ENCODE measurements around the gene LEAP2. TPM values are rescaled to one million over a fixed set of nuclear protein-coding genes. Genes with fewer than 3 reads are reported as not detected.
"Not testable (repeated sequence)": the region's sequence is repeated elsewhere in the genome, so short reads cannot be mapped to it uniquely, and the experiment has no call there.

Gene LEAP2
- total and polyA plus RNA-seq, 2 of the 8 experiments (the other 6 are each of a cell fraction or from before 2014, with no cell fraction given), result 1.8 to 2.9 TPM

DNA sequence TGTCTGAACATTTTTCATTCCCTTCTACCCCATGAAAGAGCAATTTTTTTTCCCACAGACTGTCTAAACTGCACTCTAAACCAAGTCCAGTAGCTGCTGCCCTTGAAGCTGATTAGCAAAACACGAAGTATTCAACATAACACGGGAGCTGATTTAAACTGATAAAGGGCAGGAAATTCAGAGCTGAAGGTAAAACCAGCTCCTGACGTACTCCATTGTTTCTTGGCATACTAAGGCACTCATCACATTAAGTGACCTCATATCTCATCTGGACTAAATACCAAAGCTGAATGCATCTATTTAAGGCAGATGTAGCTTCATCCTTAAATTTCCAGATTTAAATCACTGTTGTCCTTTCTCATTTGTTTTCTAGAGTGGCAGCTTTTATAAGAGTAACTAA is 19.2 kb upstream of the LEAP2 start (continued):
- TF ChIP-seq TBP (IDR thresholded peaks at IDR 0.05; ENCODE audit: low read depth, low read length), result no peak

DNA sequence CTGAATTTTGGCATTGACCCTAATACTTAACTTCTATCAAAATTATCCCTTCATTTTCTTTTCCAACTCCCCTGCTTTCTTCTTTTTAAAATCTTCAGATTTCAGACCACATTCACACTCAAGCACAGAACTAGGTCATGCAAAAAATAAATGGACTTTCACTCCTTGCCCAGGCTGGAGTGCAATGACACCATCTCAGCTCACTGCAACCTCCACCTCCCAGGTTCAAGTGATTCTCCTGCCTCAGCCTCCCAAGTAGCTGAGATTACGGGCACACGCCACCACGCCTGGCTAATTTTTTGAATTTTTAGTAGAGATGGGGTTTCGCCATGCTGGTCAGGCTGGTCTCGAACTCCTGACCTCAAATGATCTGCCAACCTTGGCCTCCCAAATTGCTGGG is 18.5 kb upstream of the LEAP2 start:
- not testable (repeated sequence) for H3K36me3 ChIP-seq (ENCODE audit: control insufficient read depth in 2 of 4, insufficient read depth in 4 of 4, low read length in 3 of 4); H3K56ac ChIP-seq (replicated peaks; ENCODE audit: insufficient read length, low read depth, low read length); H4K91ac ChIP-seq (replicated peaks; ENCODE audit: insufficient read length, low read length); H3K79me2 ChIP-seq (ENCODE audit: control insufficient read depth in 1 of 2, insufficient read depth in 2 of 2, low read length in 2 of 2); H4K5ac ChIP-seq (ENCODE audit: insufficient read length, low read depth, low read length); H3K27me3 ChIP-seq (replicated peaks in 1 of 4; ENCODE audit: control insufficient read depth in 3 of 4, extremely low read depth in 1 of 4, insufficient read depth in 3 of 4, low read length in 3 of 4); H4K20me1 ChIP-seq (replicated peaks in 1 of 2; ENCODE audit: control insufficient read depth in 1 of 2, insufficient read depth in 2 of 2, low read length in 2 of 2); H3K23me2 ChIP-seq (ENCODE audit: low read depth, low read length); H2BK5ac ChIP-seq (ENCODE audit: low read depth, low read length); H3K4me3 ChIP-seq (ENCODE audit: extremely low read depth in 1 of 4, insufficient read depth in 2 of 4, low read depth in 3 of 4, low read length in 4 of 4); H3K79me1 ChIP-seq (ENCODE audit: low read depth, low read length); H3K9ac ChIP-seq (replicated peaks in 1 of 4; ENCODE audit: extremely low read depth in 1 of 4, low read depth in 3 of 4, low read length in 3 of 4); H2BK12ac ChIP-seq (ENCODE audit: low read depth, low read length); H4K8ac ChIP-seq (ENCODE audit: extremely low read depth, insufficient read depth, low read length); DNase-seq (ENCODE audit: low read depth in 1 of 2, low spot score in 2 of 2); H3K27ac ChIP-seq (ENCODE audit: low read depth, low read length); H2BK15ac ChIP-seq (ENCODE audit: low read length); FAIRE-seq; H3K14ac ChIP-seq (ENCODE audit: insufficient read length); H2BK20ac ChIP-seq (ENCODE audit: low read length); H3K4me1 ChIP-seq (replicated peaks in 1 of 4; ENCODE audit: control insufficient read depth in 3 of 4, insufficient read depth in 4 of 4, low read length in 3 of 4); H2BK120ac ChIP-seq (replicated peaks; ENCODE audit: low read depth, low read length); H3K9me3 ChIP-seq (ENCODE audit: insufficient read depth in 2 of 2, low read depth in 1 of 2, low read length in 1 of 2); H2AK5ac ChIP-seq (ENCODE audit: low read depth, low read length); H3K23ac ChIP-seq (ENCODE audit: insufficient read length); H3K4ac ChIP-seq (replicated peaks; ENCODE audit: insufficient read length, low read depth, low read length); H3K4me2 ChIP-seq (ENCODE audit: insufficient read depth in 1 of 2, low read depth in 2 of 2, low read length in 2 of 2); H3K18ac ChIP-seq (ENCODE audit: extremely low read depth, low read length); H2AFZ ChIP-seq (ENCODE audit: low read length)
- ChIA-PET POLR2A (ENCODE audit: partially characterized antibody) (interaction anchor here (0.8 to 1.6 kb wide), 3 partner anchors 10 to 32 kb away, joined by 3 to 6 read pairs (median 4); partner anchors contain the start of gene UQCRQ), CTCF (ENCODE audit: partially characterized antibody) (interaction anchor here (0.6 to 32.2 kb wide), 6 partner anchors 10 to 393 kb away, joined by 3 to 465 read pairs (median 4); partner anchors contain the start of genes GDF9, SHROOM1 and UQCRQ)
- WGBS, 2 experiments (ENCODE audit: extremely low coverage in 1 of 2, insufficient coverage in 1 of 2, insufficient read length in 1 of 2, insufficient replicate concordance in 2 of 2, low coverage in 1 of 2, low lambda C conversion rate in 2 of 2, missing lambda C conversion rate in 1 of 2), result 97% methylated on average over 5 of the region's 5 CpGs; no CpG with 5 or more reads in 1 of the 2 experiments

Data from H1 (cell line).